Smooth muscle cell of the coronary artery (primary cell): ENCODE data around the gene FBXO3. TPM values are rescaled to one million over a fixed set of nuclear protein-coding genes. Genes with fewer than 3 reads are reported as not detected.

ENCODE experiments used
- total RNA-seq: library from RNA; depleted of rRNA; stranded (reverse); fragments of >200 nt; gene quantifications from 2 replicates; pipeline ENCODE4 v1.2.3, GENCODE V29; 2014; ENCODE audit warnings: low replicate concordance

The FBXO3 gene, protein sequence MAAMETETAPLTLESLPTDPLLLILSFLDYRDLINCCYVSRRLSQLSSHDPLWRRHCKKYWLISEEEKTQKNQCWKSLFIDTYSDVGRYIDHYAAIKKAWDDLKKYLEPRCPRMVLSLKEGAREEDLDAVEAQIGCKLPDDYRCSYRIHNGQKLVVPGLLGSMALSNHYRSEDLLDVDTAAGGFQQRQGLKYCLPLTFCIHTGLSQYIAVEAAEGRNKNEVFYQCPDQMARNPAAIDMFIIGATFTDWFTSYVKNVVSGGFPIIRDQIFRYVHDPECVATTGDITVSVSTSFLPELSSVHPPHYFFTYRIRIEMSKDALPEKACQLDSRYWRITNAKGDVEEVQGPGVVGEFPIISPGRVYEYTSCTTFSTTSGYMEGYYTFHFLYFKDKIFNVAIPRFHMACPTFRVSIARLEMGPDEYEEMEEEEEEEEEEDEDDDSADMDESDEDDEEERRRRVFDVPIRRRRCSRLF
- total RNA-seq, result 30.1 and 55.7 TPM in 2 replicates

DNA sequence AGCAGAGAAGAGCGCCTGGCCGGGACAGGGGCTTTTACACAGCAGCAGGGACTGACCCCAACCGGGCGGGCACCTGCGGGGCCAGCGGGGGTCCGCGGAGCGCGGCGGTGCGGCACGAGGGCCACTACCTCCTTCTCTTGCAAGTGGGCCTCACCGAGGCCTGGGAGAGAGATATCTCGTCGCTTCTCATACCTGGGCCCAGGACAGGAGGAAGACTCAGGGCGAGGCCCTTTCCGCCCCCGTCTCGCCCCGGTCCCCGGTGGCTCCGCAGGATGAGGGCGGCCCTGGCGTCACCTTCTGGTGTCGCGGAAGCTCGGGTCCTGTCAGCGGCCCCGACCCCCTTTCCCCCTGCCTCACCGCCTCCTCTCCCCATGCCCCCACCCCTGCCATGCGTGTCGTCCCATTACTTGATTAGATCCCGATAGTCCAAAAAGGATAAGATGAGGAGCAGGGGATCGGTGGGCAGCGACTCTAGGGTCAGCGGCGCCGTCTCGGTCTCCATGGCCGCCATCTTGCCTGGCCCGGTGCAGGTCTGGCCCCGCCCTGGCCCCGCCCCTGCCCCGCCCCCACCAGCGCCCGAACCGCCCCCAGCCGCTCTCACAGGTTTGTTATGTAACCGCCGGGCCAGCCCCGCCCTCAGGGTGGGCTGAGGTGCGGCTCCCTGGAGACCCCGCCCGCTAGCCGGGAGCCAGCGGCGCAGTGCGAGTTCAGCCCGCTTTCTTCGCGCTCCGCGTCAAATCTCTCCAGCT, at the start of gene FBXO3:
Gene FBXO3 (minus strand): TSS at position 534 of the 749 bp plus-strand sequence. CDS start 23 bp downstream, at position 511.

DNA sequence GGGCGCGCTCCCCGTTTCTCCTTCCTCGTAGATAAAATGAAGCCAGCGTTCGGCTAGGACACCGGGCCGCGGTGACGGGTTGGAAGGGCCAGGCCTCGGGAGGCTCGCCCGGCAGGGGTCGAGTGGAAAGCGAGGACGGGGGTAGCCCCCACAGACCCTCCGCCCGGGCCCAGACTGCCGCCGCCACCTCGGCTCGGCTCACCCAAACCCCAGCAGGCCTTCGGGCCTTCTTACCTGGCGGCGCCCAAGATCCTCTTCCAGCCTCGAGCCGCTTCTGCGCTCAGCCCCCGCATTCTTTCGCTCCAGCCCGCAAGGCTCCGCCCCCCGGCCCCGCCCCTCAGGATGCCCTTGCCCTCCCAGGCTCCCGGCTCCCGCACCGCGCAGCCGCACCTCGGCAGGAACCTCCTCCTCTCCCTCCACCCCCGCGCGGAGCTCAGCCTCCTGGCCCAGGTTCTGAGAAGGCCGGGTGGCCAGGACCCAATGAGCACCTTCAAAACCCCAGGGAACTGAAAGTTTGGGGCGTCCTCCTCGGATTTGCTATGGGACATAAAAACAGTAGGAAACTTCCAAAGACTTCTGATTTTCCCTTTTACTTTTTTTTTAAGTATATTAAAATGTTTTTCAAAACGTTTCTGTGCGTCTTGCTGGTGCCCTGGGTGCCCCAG, 38.0 kb downstream of the FBXO3 start, which contains the start of gene CD59:
Gene CD59 (minus strand): TSS at position 276 of the 665 bp plus-strand sequence. CDS start 13,978 bp downstream, outside the sequence.

DNA sequence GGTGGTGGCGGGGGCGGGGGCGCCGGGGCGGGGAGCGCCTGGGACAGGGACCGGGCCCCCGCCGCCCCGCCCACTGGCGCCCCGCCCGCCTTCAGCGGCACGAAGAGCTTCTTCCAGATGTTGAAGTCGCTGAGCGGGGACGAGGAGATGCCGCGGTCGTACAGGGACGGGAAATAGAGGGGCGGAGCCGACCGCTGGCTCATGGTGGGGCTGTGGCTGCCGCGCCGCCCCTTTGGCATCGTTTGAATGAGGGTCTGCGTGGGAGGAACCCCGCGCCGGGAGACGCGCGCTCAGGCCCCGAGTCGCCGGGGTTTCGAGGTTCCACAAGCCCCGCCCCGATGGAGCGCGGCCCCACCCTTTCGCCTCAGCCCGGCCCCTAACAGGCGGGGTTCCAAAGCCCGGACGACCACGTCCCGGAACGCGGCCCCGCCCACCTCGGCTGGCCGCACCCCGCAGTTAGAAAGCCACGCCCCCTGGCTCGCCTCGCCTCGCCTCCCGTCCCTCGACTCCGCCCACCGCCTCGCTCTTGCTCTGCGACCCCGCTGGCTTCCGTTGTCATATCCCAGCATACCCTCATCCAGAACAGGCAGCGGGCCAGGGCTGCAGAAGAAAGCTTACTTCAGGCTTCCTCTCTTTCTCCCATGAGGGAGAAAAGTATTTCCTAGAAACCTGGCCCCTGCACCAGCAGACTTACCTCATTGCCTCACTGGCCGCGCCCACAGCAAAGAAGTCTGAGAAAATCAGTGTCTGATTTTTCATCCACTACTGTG, 73.6 kb downstream of the FBXO3 start, which contains the start of gene C11orf91:
Gene C11orf91 (minus strand): TSS at position 325 of the 770 bp plus-strand sequence. CDS start 86 bp downstream, at position 239.

Other genes starting within 250 kb of the FBXO3 start
- not detected in 2 replicates for gene C11orf91, start 73.7 kb downstream of the FBXO3 start, total RNA-seq
- 631 and 696 TPM in 2 replicates for gene CD59, start 38.1 kb downstream of the FBXO3 start, total RNA-seq
- gene LMO2, start 117.6 kb upstream of the FBXO3 start, total RNA-seq, result 2.1 and 41.3 TPM in 2 replicates